ENCODE measurements around the gene TMED6.
"Not testable (repeated sequence)": the region's sequence is repeated elsewhere in the genome, so short reads cannot be mapped to it uniquely, and the experiment has no call there.

- TF ChIP-seq EZH2phosphoT487 (IDR thresholded peaks at IDR 0.05; ENCODE audit: insufficient read depth, low read depth); EZH2 (IDR thresholded peaks at IDR 0.05; ENCODE audit: insufficient read depth, poor library complexity, severe bottlenecking): not testable (repeated sequence)
Measured at GRCh38 chr16:69360070-69360469, 8.5 kb upstream of the TMED6 start.
